Measurements from ENCODE around the gene FSIP1. TPM values are rescaled to one million over a fixed set of nuclear protein-coding genes. Genes with fewer than 3 reads are reported as not detected.

FSIP1 gene
- total RNA-seq, 1 experiment from 2014 or later: 1.3 TPM

DNA sequence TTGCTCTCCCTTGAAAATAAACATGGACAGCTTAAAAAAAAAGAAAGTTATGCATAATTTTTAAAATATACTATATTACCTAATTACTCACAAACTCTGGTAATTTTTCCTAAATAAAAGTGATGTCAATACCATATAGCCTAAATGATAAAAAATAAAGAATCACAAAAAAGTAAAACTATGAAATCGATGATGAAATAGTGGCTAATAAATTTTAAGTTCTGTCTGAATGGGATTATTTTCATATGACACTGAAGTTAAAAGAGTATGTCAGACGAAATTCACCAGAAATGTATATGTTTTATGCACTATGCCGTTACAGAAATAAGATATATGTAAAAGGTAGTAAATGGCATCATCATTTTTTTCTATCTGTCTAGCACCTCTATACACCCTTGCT is 51.4 kb downstream of the FSIP1 start:
- Mint-ChIP-seq H3K9me3 (ENCODE audit: unreplicated experiment) (peaks cover 9% of the 10 kb centered on the region), H3K27ac (ENCODE audit: unreplicated experiment) (peak overlapping the region; percentile 74), H3K27me3 (ENCODE audit: insufficient read depth, unreplicated experiment) (no peaks in the 10 kb centered on the region), H3K36me3 (ENCODE audit: insufficient read depth, unreplicated experiment) (peaks cover 8% of the 10 kb centered on the region), H3K4me3 (ENCODE audit: unreplicated experiment) (no peak overlapping the region), H3K4me1 (ENCODE audit: low read depth, unreplicated experiment) (peaks cover 29% of the 10 kb centered on the region)
- H3K4me1 ChIP-seq: peaks cover 82% of the 10 kb centered on the region
- peaks cover 8% of the 10 kb centered on the region for H3K9me3 ChIP-seq
- no peak for DNase-seq
- no TSS peak for BruUV-seq (replicated peaks)
- ChIA-PET POLR2A (no interaction called here), CTCF (no interaction called here)
- H3K4me3 ChIP-seq (ENCODE audit: low read depth, low read length): no peak overlapping the region
- intact Hi-C loops (cut with micrococcal nuclease; ENCODE audit: unreplicated experiment): no loop called here
- H3K27me3 ChIP-seq (replicated peaks; ENCODE audit: control insufficient read depth, insufficient read depth, low read length): no peaks in the 10 kb centered on the region
- H3K36me3 ChIP-seq (ENCODE audit: control insufficient read depth, insufficient read depth, low read length): no peaks in the 10 kb centered on the region
- TF ChIP-seq, protein P1, sequence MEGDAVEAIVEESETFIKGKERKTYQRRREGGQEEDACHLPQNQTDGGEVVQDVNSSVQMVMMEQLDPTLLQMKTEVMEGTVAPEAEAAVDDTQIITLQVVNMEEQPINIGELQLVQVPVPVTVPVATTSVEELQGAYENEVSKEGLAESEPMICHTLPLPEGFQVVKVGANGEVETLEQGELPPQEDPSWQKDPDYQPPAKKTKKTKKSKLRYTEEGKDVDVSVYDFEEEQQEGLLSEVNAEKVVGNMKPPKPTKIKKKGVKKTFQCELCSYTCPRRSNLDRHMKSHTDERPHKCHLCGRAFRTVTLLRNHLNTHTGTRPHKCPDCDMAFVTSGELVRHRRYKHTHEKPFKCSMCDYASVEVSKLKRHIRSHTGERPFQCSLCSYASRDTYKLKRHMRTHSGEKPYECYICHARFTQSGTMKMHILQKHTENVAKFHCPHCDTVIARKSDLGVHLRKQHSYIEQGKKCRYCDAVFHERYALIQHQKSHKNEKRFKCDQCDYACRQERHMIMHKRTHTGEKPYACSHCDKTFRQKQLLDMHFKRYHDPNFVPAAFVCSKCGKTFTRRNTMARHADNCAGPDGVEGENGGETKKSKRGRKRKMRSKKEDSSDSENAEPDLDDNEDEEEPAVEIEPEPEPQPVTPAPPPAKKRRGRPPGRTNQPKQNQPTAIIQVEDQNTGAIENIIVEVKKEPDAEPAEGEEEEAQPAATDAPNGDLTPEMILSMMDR (IDR thresholded peaks at IDR 0.05; ENCODE audit: insufficient read depth in 1 of 2, low read depth in 1 of 2, low read length in 1 of 2, severe bottlenecking in 1 of 2, unreplicated experiment in 1 of 2): no peak

DNA sequence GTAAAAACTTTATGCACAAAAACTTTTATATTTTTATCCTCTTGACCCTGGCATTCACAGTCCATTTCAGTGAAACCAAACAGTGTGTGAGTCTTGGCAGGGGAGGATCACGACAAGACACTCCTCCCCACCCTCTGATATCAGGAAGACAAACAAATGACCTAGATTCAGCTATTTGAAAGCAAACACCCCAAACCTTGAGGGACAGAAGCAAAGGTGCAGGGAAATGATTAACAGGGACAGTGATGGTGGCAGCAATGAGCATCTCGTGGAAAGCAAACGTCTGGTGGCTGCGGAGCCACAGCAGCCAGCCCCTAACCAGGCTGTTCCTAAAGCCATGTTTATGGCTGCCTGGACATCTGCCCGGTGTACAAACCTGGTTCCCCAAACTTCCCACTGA is 52.1 kb downstream of the FSIP1 start:
- Mint-ChIP-seq H3K4me3 (ENCODE audit: unreplicated experiment) (peak overlapping the region; percentile 17), H3K9me3 (ENCODE audit: unreplicated experiment) (peaks cover 9% of the 10 kb centered on the region), H3K4me1 (ENCODE audit: low read depth, unreplicated experiment) (peaks cover 29% of the 10 kb centered on the region), H3K27ac (ENCODE audit: unreplicated experiment) (peak overlapping the region; percentile 73), H3K27me3 (ENCODE audit: insufficient read depth, unreplicated experiment) (no peaks in the 10 kb centered on the region), H3K36me3 (ENCODE audit: insufficient read depth, unreplicated experiment) (peaks cover 8% of the 10 kb centered on the region)
- Histone ChIP-seq H3K36me3 (ENCODE audit: control insufficient read depth, insufficient read depth, low read length) (no peaks in the 10 kb centered on the region), H3K27me3 (replicated peaks; ENCODE audit: control insufficient read depth, insufficient read depth, low read length) (no peaks in the 10 kb centered on the region), H3K4me3 (ENCODE audit: low read depth, low read length) (no peak overlapping the region), H3K9me3 (peaks cover 8% of the 10 kb centered on the region), H3K4me1 (peaks cover 78% of the 10 kb centered on the region)
- intact Hi-C loops (cut with micrococcal nuclease; ENCODE audit: unreplicated experiment): loop anchor here (1.0 kb wide), 2 partner anchors 9 to 26 kb away; no protein-coding TSS in a partner anchor
- TF ChIP-seq, protein P1 (IDR thresholded peaks at IDR 0.05; ENCODE audit: insufficient read depth in 1 of 2, low read depth in 1 of 2, low read length in 1 of 2, severe bottlenecking in 1 of 2, unreplicated experiment in 1 of 2): no peak
- CTCF ChIA-PET: interaction anchor here (0.7 to 1.0 kb wide), 3 partner anchors 9 to 37 kb away, joined by 3 to 4 read pairs (median 3); no protein-coding TSS in a partner anchor
- POLR2A ChIA-PET: interaction anchor here (0.6 to 1.1 kb wide), 3 partner anchors 9 to 150 kb away, joined by 3 to 5 read pairs (median 4); partner anchors contain the start of gene THBS1
- BruUV-seq (replicated peaks): no TSS peak
- DNase-seq: peak; percentile 82 to 83

DNA sequence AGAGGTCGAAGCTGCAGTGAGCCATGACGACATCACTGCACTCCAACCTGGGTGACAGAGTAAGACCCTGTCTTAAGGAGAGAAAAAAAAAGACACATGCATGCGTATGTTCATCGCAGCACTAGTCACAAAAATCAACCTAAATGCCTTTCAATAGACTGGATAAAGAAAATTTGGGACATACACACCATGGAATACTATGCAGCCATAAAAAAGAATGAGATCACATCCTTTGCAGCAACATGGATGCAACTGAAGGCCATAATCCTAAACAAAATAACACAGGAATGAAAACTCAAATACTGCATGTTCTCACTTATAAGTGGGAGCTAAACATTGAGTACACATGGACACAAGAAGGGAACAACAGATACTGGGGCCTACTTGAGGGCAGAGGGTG is 53.1 kb downstream of the FSIP1 start:
- peaks cover 25% of the 10 kb centered on the region for H3K4me1 Mint-ChIP-seq (ENCODE audit: low read depth, unreplicated experiment)
- peak overlapping the region; percentile 73 for H3K27ac Mint-ChIP-seq (ENCODE audit: unreplicated experiment)
- Histone ChIP-seq H3K4me3 (ENCODE audit: low read depth, low read length) (no peak overlapping the region), H3K27me3 (replicated peaks; ENCODE audit: control insufficient read depth, insufficient read depth, low read length) (no peaks in the 10 kb centered on the region), H3K9me3 (peaks cover 8% of the 10 kb centered on the region), H3K4me1 (peaks cover 70% of the 10 kb centered on the region), H3K36me3 (ENCODE audit: control insufficient read depth, insufficient read depth, low read length) (no peaks in the 10 kb centered on the region)
- BruUV-seq (replicated peaks): no TSS peak
- POLR2A ChIA-PET: interaction anchor here (1.1 kb wide), 1 partner anchor 16 kb away, joined by 4 read pairs; no protein-coding TSS in a partner anchor
- CTCF ChIA-PET: no interaction called here
- DNase-seq: no peak
- no peak overlapping the region for H3K4me3 Mint-ChIP-seq (ENCODE audit: unreplicated experiment)
- intact Hi-C loops (cut with micrococcal nuclease; ENCODE audit: unreplicated experiment): no loop called here
- H3K27me3 Mint-ChIP-seq (ENCODE audit: insufficient read depth, unreplicated experiment): no peaks in the 10 kb centered on the region
- H3K9me3 Mint-ChIP-seq (ENCODE audit: unreplicated experiment): peaks cover 9% of the 10 kb centered on the region
- H3K36me3 Mint-ChIP-seq (ENCODE audit: insufficient read depth, unreplicated experiment): peaks cover 8% of the 10 kb centered on the region
- TF ChIP-seq, protein P1 (IDR thresholded peaks at IDR 0.05; ENCODE audit: insufficient read depth in 1 of 2, low read depth in 1 of 2, low read length in 1 of 2, severe bottlenecking in 1 of 2, unreplicated experiment in 1 of 2): no peak

Measured in Caco-2 (cell line).